GM21619 (cell line): ENCODE measurements around the gene FERMT3.

ENCODE experiments used
- ATAC-seq: cut with Tn5 transposase; IDR thresholded peaks from one replicate; pipeline ENCODE4 v1.9.1; 2021; ENCODE audit not compliant: unreplicated experiment

FERMT3 gene

DNA sequence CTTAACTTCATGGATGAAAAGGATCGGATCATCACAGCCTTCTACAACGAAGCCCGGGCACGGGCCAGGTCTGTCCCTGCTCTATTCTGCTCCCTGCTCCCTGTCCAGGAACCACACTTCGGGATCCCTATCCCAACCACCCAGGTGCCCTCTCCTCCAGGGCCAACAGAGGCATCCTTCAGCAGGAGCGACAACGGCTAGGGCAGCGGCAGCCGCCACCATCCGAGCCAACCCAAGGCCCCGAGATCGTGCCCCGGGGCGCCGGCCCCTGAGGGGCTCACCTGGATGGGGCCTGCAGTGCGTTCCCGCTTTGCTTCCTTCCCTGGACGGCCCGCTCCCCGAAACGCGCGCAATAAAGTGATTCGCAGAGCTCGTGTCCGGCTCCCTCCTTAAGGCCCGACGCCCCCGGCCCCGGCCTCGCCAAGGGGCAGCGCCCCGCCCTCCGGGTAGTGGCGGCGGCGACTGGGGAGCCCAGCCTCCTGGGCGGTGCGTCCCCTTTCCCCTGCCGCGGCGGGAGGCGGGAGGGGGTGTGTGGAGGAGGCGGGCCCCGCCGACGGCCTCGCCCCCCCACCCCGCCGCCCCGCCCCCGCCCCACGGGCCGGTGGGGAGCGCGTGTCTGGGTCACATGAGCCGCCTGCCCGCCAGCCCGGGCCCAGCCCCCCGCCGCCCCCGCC is 27.5 kb downstream of the FERMT3 start, which contains the start of gene VEGFB:
VEGFB (plus strand) TSS at position 672 of the 674 bp plus-strand sequence. CDS start 250 bp downstream, outside the sequence.
- ATAC-seq, result peak; percentile 35

- no peak for ATAC-seq
These were observed 28.3 kb downstream of the FERMT3 start for GRCh38 chr11:64234647-64235379.

- no peak for ATAC-seq
These were observed 29.1 kb downstream of the FERMT3 start for GRCh38 chr11:64235437-64236161.

DNA sequence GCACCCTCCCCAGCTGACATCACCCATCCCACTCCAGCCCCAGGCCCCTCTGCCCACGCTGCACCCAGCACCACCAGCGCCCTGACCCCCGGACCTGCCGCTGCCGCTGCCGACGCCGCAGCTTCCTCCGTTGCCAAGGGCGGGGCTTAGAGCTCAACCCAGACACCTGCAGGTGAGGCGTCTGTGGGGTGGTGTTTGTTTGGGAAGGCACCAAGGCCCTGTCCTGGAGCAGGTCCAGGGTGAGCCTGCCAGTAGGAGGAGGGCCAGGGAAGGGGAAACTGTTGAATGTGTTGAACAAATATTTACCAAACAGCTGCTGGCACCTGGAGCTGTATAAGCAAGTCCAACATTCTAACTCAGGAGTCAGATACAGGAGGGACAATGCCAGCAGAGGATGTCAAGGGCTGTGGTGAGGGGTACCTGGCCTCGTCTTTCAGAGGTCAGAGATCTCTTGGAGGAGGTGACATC is 31.0 kb downstream of the FERMT3 start:
- ATAC-seq, result no peak

- no peak for ATAC-seq
These were observed 31.6 kb downstream of the FERMT3 start for GRCh38 chr11:64238076-64238475.

DNA sequence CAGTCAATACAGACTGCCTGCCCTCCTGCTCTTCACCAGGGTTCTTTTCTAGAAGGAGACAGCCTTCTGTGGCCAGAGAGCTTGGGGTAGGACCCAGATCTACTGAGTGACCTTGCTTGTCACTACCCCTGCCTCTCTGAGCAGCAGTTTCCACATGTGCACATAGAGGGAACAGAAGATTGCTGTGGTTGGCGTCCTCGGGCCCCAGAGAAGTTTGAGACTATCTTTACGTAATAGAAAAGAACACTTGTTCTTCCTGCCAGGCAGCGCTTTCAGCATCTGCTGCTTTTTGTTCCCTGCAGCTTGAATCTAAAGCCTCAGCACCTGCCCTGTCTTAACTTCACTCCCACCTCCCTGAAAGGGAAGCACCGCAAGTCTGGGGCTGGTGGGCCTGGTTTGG is 32.5 kb downstream of the FERMT3 start:
- no peak for ATAC-seq

GRCh38 chr11:64239662-64240434 is 33.3 kb downstream of the FERMT3 start:
- peak; percentile 3 for ATAC-seq

GRCh38 chr11:64240435-64241240 is 34.1 kb downstream of the FERMT3 start, which contains the start of gene FKBP2:
TSS of gene FKBP2 (plus strand) at chr11:64241095. CDS start at chr11:64242388, 1,293 bp downstream.
- ATAC-seq, result peak; percentile 40

- ATAC-seq, result no peak
These were observed 34.6 kb downstream of the FERMT3 start for GRCh38 chr11:64241241-64241490.

DNA sequence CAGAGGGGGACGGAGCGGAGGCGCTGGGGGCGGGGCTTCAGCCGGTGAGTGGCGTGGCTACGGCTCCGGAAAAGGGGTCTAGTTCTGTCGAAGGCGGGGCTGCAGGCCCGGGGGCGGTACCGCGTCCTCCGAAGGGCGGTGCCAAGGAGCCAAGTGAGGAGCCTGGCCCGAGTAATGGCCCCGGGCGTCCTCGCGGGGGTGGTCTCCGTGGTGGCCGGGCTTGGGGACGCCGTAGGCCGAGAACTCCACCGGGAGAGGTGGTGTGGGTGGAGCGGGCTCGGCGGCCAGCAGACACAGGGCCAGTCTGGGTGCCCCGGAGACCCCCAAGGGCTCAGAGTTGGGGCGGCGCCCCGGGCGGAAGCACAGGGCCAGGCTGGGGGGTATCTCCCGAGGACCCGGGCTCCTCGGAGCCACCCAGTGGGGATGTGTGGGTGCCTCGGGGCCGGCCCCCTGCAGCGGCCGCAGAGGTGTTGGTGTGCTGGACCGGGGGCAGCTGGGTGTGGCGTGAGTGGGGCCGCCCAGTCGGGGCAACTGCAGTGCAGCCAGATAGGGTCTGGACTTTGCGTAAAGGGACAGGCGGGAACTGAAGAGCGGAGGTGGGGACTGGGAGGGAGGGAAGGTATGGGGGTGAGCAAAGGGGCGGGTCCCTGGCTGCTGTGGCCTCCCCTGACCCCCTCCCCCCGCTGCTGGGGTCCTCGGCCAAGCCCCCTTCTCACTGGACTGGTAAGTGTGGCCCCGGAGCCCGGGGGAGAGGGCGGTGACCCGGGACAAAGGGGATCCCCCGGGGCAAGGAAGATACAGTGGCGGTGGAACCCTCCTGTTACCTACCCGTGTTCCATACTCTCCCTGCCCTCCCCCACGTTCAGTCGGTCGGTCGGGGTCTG is 35.2 kb downstream of the FERMT3 start:
- ATAC-seq, result peak; percentile 43

GRCh38 chr11:64243236-64243854 is 36.8 kb downstream of the FERMT3 start:
- no peak for ATAC-seq

DNA sequence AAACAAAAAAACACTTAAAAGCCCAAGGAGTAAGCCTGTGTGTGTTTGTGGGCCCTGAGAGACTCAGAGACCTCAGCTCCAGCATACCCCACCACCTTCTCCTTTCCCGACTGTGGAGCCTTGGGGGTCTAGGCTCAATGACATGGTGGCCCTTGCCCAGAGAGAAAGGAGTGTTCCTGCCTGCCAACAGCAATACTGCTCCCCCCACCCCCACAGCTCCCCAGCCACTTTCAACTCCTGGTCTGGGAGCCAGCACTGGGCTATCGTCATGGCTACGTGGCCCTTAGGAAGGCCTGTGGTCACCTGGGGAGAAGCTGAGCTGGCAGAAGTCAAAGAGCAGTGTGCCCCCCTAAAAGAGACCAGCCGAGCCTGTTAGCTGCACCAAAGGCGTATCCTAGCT is 37.6 kb downstream of the FERMT3 start:
- ATAC-seq, result no peak

DNA sequence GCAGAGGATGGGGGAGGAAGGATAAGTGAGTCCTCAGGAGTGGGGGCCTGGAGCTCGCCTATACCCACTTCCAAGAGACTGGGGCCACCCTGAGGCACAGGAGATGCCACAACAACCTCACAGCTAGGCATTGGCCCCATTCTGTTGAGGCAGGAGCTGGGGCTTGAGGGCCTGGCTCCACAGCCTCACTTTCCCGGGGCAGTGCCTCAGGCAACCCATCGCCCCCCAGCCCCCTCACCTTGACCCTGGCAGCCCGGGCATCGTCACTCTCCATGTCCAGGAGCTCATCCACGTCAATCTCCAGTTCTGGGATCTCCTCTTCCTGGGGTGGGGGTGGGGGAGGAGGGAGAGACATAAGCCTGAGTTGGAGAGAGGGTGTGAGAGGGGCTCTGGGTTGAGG is 38.4 kb downstream of the FERMT3 start:
- ATAC-seq, result no peak

GRCh38 chr11:64245401-64245796 is 38.9 kb downstream of the FERMT3 start:
- no peak for ATAC-seq

DNA sequence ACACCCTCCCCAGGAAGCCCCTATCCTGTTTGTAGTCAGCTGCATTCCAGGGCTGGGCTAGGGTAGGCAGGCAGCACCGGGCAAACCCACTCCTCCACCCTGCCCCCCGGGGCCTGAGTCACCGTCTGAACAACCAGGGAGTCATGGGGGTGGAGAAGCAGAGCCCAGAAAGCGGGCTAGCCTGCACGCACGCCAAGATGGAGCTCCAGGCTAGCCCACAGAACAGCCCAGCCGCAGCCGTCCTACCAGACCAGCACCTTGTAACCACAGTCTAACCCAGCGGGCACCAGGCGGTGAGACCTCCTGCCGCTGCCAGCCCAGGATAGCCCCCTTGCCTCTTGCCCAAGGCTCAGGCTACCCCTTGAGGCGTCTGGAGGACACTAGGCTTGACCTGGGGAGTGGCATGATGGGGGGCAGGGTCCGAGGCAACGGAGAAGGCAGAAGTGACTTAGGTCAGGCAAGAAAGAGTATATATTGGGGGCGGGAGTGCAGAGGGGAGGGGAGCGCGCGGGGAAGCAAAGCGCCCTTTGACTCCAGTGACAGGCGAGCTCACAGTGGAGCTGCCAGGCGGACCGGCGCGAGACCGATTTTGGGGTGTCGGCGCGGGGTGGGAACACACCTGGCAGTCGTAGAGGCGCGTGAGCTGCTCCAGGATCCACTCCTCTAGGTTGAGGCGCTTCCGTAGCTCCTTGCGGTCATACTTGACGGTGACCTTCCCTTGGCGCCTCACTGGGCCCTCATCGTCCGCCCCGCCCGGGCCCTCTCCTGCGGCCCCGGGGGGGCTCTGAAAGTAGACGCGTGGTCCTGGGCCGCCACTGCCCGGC is 39.5 kb downstream of the FERMT3 start:
- ATAC-seq, result no peak

DNA sequence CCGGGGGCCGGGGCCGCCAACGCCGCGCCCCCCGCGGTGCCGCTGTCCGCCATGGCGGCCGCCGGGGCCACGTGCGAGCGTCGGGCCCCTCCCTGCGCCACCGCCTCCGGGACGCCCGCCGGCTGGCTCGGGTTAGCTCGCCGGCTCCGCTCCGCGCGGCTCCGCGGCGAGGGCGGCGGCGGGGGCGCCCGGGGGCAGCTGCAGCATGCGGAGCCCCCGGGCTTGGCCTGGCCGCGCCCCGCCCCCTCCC is 40.0 kb downstream of the FERMT3 start:
- ATAC-seq, result peak; percentile 5

DNA sequence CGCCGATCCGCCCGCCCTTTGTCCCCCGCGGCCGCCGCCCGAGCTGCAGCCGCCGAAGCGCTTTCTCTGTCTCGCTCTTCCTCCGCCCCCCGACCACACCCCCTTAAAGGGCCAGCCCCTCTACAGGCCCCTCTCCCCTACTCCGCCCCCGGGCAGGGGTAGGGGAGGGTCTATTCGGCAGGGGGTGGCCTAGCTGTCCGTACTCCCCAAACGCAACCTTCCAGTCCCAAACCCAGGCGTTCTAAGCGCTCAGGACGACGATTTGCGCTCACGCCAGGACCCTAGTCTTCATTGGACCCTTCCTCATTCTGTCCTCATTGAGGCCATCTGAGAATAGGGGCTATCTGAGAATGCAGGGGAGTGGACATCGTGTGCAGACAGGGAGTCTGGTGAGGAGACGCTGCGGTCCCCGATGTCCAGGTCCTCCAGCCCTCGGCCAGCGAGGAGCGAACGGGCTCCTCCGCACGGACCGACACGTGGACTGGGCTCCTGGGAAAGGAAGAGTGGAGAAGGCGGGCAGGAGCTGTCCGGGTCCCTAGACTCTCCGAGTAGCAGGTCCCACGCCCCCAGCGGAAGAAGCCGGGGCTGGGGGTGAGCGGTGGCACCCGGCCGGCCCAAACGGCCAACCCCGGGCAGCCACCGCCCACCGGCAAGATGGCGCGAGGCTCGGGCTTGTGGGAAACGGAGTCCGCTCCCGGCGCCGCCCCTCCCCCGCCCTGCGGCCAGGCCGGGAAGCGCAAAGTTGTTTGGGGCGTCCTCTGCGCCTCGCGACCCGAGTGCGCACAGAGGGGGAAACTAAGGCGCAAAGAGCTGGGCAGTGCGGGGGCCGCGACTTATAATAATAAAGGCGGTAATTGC is 40.6 kb downstream of the FERMT3 start, which contains the start of gene PPP1R14B:
PPP1R14B (minus strand) TSS at position 73 of the 858 bp plus-strand sequence. CDS start 270 bp downstream, outside the sequence.
- peak; percentile 30 for ATAC-seq
